Measurements from ENCODE around the gene TMOD3. TPM values are rescaled to one million over a fixed set of nuclear protein-coding genes. Genes with fewer than 3 reads are reported as not detected.

TMOD3 gene
- total RNA-seq, 4 donors from 2014 or later: 31.2 to 37.4 (median 36.7) TPM

DNA sequence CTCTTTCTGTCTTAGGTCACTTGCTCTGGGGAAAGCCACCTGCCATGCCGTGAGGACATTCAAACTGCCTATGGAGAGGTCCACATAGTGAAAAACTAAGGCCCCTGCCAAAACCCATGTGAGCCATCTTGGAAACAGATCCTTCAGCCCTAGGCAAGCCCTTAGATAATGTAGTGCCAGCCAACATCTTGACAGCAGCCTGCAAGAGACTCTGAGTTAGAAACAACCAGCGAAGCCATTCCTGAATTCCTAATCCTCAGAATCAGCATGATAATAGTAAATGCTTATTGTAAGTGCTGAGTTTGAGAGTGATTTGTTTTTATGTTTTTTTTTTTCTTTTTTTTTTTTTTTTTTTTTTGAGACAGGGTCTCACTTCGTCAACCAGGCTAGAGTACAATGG is 101.6 kb downstream of the TMOD3 start:
- H3K27ac ChIP-seq: no peak overlapping the region
- DNase-seq (ENCODE audit: low spot score in 2 of 2): no peak
- no peaks in the 10 kb centered on the region for H3K4me1 ChIP-seq
- H3K27me3 ChIP-seq: no peaks in the 10 kb centered on the region
- H3K36me3 ChIP-seq: peaks cover 28% of the 10 kb centered on the region
- 89% methylated on average over 3 of the region's 3 CpGs for WGBS
- H3K9me3 ChIP-seq: no peaks in the 10 kb centered on the region
- TF ChIP-seq, protein P1, sequence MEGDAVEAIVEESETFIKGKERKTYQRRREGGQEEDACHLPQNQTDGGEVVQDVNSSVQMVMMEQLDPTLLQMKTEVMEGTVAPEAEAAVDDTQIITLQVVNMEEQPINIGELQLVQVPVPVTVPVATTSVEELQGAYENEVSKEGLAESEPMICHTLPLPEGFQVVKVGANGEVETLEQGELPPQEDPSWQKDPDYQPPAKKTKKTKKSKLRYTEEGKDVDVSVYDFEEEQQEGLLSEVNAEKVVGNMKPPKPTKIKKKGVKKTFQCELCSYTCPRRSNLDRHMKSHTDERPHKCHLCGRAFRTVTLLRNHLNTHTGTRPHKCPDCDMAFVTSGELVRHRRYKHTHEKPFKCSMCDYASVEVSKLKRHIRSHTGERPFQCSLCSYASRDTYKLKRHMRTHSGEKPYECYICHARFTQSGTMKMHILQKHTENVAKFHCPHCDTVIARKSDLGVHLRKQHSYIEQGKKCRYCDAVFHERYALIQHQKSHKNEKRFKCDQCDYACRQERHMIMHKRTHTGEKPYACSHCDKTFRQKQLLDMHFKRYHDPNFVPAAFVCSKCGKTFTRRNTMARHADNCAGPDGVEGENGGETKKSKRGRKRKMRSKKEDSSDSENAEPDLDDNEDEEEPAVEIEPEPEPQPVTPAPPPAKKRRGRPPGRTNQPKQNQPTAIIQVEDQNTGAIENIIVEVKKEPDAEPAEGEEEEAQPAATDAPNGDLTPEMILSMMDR (IDR thresholded peaks at IDR 0.05): no peak
- TF ChIP-seq POLR2A (IDR thresholded peaks at IDR 0.05) (no peak), EP300 (IDR thresholded peaks at IDR 0.05) (no peak), POLR2AphosphoS5 (IDR thresholded peaks at IDR 0.05) (no peak)
- H3K4me3 ChIP-seq: no peak overlapping the region

GRCh38 chr15:51931638-51932037 is 102.2 kb downstream of the TMOD3 start:
- DNase-seq (ENCODE audit: low spot score in 2 of 2): no peak
- peaks cover 34% of the 10 kb centered on the region for H3K36me3 ChIP-seq
- no peak overlapping the region for H3K27ac ChIP-seq
- H3K9me3 ChIP-seq: no peaks in the 10 kb centered on the region
- 95% methylated on average over 4 of the region's 4 CpGs for WGBS
- no peaks in the 10 kb centered on the region for H3K27me3 ChIP-seq
- H3K4me1 ChIP-seq: no peaks in the 10 kb centered on the region
- TF ChIP-seq, protein P1 (IDR thresholded peaks at IDR 0.05): no peak
- no peak for TF ChIP-seq POLR2A (IDR thresholded peaks at IDR 0.05)
- TF ChIP-seq EP300 (IDR thresholded peaks at IDR 0.05): no peak
- TF ChIP-seq POLR2AphosphoS5 (IDR thresholded peaks at IDR 0.05): no peak
- no peak overlapping the region for H3K4me3 ChIP-seq

DNA sequence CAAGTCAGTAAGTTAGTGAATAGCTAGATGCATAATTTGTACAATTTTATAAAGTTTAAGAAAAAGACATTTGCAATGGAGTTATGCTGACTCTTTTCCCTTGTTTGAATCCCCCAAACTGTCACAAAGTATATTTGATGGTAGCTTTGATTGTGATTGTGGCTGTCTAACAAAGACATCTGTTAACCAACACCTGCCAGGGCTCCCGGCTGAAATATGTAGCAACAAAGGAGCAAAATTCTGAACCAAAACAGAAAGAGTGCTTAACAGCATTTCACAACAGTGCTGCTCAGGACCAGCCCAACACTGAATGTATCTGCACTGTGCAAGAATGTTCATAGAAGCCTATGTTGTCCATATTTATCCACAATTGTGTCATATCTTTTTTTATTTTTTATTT is 102.7 kb downstream of the TMOD3 start:
- H3K4me3 ChIP-seq: no peak overlapping the region
- H3K27me3 ChIP-seq: no peaks in the 10 kb centered on the region
- no peak overlapping the region for H3K27ac ChIP-seq
- H3K36me3 ChIP-seq: peaks cover 38% of the 10 kb centered on the region
- H3K4me1 ChIP-seq: no peaks in the 10 kb centered on the region
- WGBS: 56% methylated on average over 1 of the region's 1 CpG
- DNase-seq (ENCODE audit: low spot score in 2 of 2): no peak
- TF ChIP-seq POLR2AphosphoS5 (IDR thresholded peaks at IDR 0.05): no peak
- TF ChIP-seq EP300 (IDR thresholded peaks at IDR 0.05): no peak
- TF ChIP-seq, protein P1 (IDR thresholded peaks at IDR 0.05): no peak
- no peak for TF ChIP-seq POLR2A (IDR thresholded peaks at IDR 0.05)
- H3K9me3 ChIP-seq: no peaks in the 10 kb centered on the region

- no peak overlapping the region for H3K27ac ChIP-seq
- no peaks in the 10 kb centered on the region for H3K4me1 ChIP-seq
- H3K27me3 ChIP-seq: no peaks in the 10 kb centered on the region
- no peaks in the 10 kb centered on the region for H3K9me3 ChIP-seq
- peaks cover 41% of the 10 kb centered on the region for H3K36me3 ChIP-seq
- no peak for DNase-seq (ENCODE audit: low spot score in 2 of 2)
- no peak overlapping the region for H3K4me3 ChIP-seq
- no peak for TF ChIP-seq POLR2A (IDR thresholded peaks at IDR 0.05)
- TF ChIP-seq, protein P1 (IDR thresholded peaks at IDR 0.05): no peak
- TF ChIP-seq POLR2AphosphoS5 (IDR thresholded peaks at IDR 0.05): no peak
- TF ChIP-seq EP300 (IDR thresholded peaks at IDR 0.05): no peak
- WGBS: 87% methylated on average over 5 of the region's 5 CpGs
These were observed 106.1 kb downstream of the TMOD3 start for GRCh38 chr15:51935466-51936104.

DNA sequence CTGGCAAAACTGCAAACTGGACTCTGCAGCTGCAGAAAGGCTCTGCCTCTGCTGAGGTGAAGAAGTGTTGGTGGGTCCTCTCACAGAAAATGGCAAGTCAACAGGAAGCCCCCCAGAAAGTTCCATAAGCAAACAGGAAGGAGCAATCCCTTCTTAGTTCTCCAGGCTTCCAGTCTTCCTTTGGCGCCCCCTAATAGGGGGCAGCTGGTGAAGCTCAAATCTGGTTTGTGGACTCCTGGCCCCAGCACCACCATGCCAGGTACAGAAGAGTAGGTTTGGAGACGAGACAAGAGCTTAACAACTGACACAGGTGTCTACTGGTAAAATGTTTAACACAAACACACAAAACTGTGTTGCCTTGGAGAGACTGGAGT is 106.6 kb downstream of the TMOD3 start:
- H3K9me3 ChIP-seq: no peaks in the 10 kb centered on the region
- no peak overlapping the region for H3K27ac ChIP-seq
- no peak for TF ChIP-seq EP300 (IDR thresholded peaks at IDR 0.05)
- TF ChIP-seq, protein P1 (IDR thresholded peaks at IDR 0.05): no peak
- TF ChIP-seq POLR2A (IDR thresholded peaks at IDR 0.05): no peak
- TF ChIP-seq POLR2AphosphoS5 (IDR thresholded peaks at IDR 0.05): no peak
- H3K27me3 ChIP-seq: no peaks in the 10 kb centered on the region
- H3K4me1 ChIP-seq: no peaks in the 10 kb centered on the region
- 76% methylated on average over 2 of the region's 2 CpGs for WGBS
- no peak for DNase-seq (ENCODE audit: low spot score in 2 of 2)
- peaks cover 37% of the 10 kb centered on the region for H3K36me3 ChIP-seq
- no peak overlapping the region for H3K4me3 ChIP-seq
